Left lobe of liver (tissue), 2 donors: Measurements from ENCODE around the gene URB1. TPM values are rescaled to one million over a fixed set of nuclear protein-coding genes. Genes with fewer than 3 reads are reported as not detected.
"Not testable (repeated sequence)": the region's sequence is repeated elsewhere in the genome, so short reads cannot be mapped to it uniquely, and the experiment has no call there.

Source experiments
- ATAC-seq: fragments of 200-7000 bp; cut with Tn5 transposase; one replicate; pipeline ENCODE4 v1.9.1; 2020; ENCODE audit warnings: mild to moderate bottlenecking, moderate library complexity
- DNase-seq: peaks from one replicate; pipeline ENCODE4 v3.0.0-alpha.2; 2020; ENCODE audit warnings: low spot score
- total RNA-seq: library from RNA; stranded (reverse); gene quantifications from one replicate; pipeline ENCODE4 v1.2.1, GENCODE V29; 2021
- donor health status: DM: no; HTN: no; CAD: no; lungs with moderate emphysema.
- donor health status: DM: no; HTN: yes; CAD: no.

Gene URB1
- total RNA-seq, 1 donor from 2014 or later, result 9.2 TPM

- ATAC-seq (peak; percentile 83), DNase-seq (peak; percentile 88)
Observed at GRCh38 chr21:32411350-32412161, 18.7 kb upstream of the URB1 start.

- ATAC-seq (no peak), DNase-seq (no peak)
Observed at GRCh38 chr21:32410916-32411315, 18.1 kb upstream of the URB1 start.

DNA sequence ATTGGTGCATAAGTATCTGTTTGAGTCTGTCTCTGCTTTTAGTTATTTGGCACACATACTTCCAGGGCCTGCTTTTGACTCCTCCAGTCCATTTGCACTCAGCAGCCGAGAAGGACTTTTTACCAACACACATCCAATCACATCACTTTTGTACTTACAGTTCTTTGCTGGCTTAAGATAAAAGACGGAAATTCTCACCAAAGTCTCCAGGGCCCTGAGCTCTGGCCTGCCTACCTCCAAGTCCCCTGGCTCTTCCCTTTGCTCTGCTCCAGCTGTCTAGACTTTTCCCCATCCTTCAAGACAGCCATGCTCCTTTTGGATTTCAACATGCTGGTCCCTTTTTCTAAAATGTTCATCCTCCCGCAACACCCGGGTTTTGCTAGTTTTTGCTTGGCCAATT, 17.5 kb upstream of the URB1 start:
- ATAC-seq (no peak), DNase-seq (no peak)

GRCh38 chr21:32406405-32406804, 13.6 kb upstream of the URB1 start:
- no peak for ATAC-seq
- DNase-seq, result no peak

GRCh38 chr21:32403201-32403777, 10.5 kb upstream of the URB1 start:
- no peak for DNase-seq
- peak; percentile 96 for ATAC-seq

DNA sequence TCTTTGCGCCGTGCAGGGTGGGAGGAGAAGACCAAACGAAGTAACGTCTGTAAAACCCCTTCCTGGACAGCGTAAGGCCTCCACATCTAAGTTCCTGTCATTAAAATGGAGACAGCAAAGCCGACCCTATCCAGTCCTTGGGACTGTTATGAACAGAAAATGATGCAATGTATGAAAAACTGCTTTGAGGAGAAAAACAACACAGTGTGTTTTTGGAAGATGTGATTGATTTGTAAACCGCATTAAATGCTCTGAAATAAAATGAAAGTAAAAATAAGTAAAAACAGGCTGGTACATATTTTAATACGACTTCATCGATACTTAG, 827 bp upstream of the URB1 start:
- no peak for DNase-seq
- no peak for ATAC-seq

GRCh38 chr21:32392299-32392879, 423 bp downstream of the URB1 start:
- peak; percentile 39 for ATAC-seq
- DNase-seq, result no peak

GRCh38 chr21:32391755-32392154, 1.1 kb downstream of the URB1 start:
- ATAC-seq, result no peak
- no peak for DNase-seq

GRCh38 chr21:32390537-32391224, 2.1 kb downstream of the URB1 start:
- not testable (repeated sequence) for ATAC-seq, DNase-seq

DNA sequence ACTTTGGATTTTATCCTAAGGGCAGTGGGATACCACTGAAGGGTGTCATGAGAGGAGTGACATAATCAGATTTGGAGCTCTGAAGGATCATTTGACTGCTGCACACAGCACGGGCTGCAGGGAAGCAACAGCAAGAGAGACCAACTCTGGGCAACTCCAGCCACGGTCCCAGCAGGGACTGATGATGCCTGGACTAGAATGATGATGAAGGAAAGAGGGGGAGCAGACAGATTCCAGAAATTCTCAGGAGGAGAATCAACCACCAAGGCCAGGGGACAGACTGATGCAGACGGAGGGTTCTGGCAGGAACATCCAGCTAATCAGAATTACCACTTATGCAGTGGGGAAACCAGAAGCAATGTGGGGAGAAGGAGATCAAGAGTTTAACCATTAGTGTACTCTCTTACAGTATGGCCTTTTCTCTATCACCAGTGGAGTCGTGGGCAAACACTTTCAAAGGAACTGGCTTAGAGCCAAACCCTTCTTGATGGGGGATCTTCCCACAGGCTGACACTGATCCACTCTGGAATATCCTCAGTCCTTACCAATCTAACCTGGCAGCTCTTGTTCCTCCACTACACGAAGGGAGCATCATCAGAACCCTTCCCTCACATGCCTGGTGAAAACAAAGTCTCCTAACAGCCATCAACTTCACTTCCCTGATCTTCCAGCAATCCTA, 3.3 kb downstream of the URB1 start:
- DNase-seq, result no peak
- ATAC-seq, result no peak

GRCh38 chr21:32388306-32388705, 4.5 kb downstream of the URB1 start:
- no peak for ATAC-seq
- DNase-seq, result no peak

GRCh38 chr21:32387151-32387550, 5.7 kb downstream of the URB1 start:
- DNase-seq (no peak), ATAC-seq (no peak)

DNA sequence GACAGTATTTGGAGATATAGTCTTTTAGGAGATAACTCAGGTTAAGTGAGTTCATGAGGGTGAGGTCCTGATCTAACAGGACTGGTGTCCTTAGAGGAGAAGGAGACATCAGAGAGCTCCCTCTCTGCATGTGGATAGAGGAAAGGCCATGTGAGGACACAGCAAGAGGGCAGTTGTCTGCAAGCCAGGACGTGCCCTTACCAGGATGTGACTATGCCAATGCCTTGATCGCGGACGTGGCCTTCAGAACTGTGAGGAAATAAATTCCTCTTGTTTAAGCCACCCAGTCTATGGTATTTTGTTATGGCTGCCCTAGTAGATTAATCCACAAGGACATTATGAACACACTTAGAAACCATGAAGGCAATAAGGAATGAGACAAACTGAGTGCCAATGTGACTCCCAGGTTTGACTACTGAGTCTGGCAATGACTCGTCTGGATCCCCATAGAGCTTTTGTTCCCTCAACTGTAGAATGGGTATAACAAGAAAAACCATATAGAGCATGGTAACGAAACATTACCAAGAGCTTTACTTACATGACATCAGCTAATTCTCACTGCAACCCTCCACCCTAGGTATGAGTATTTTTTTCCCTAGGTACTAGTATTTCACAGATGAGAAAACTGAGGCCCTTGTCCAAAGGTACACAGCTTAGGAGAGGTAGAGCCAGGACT, 6.5 kb downstream of the URB1 start:
- DNase-seq (no peak), ATAC-seq (peak; percentile 88)

GRCh38 chr21:32383812-32384211, 9.0 kb downstream of the URB1 start:
- DNase-seq, result no peak
- peak; percentile 16 for ATAC-seq

- ATAC-seq, result no peak
- no peak for DNase-seq
Observed at GRCh38 chr21:32382108-32382644, 10.6 kb downstream of the URB1 start.

- no peak for ATAC-seq
Observed at GRCh38 chr21:32381571-32381970, 11.2 kb downstream of the URB1 start.

GRCh38 chr21:32380940-32381339, 11.9 kb downstream of the URB1 start:
- no peak for ATAC-seq
- DNase-seq, result no peak

More at GRCh38 chr21:32381571-32381970, 11.2 kb downstream of the URB1 start:
- no peak for DNase-seq

DNA sequence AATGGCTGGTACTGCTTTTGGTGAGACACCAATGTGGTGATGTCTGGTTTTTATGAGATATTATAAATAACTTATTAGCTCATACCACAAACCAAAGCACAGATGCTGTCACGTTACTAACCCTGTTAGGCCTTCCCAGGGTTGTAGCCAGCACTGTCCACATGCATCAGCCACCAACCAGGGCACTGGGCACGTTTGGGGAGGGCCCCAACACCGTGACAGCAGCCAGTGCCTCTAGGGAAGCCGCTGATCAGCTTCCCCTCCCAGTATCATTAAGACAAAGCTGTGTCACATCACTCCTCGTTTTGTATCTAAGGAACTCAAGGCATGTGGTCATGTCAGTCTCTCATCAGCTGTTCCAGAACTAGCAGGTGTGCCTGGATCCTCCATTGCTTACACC, 13.9 kb downstream of the URB1 start:
- DNase-seq (no peak), ATAC-seq (no peak)

DNA sequence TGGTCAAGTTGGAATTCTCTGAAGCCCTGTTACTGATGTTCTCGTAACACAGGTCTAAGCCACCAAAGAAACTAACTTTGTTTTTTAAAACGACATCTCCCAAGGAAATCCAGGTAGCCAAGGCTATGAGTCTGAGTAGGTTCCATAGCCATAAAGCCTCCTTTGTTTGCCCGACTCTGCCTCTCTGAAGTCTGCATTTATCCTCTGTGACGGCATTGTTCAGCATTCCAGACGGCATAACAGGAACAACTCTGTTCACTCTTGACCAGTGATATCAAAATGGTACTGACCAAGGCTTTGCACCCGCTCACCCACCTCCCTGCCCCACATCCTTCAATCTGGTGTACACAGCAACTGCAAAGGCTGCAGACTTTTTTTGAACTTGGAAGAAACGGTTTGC, 14.8 kb downstream of the URB1 start:
- no peak for DNase-seq

GRCh38 chr21:32377506-32377905, 15.3 kb downstream of the URB1 start:
- no peak for DNase-seq
- ATAC-seq, result no peak

More for the DNA sequence above, 14.8 kb downstream of the URB1 start:
- ATAC-seq, result no peak
